ENCODE data around the gene KCNH2. TPM values are rescaled to one million over a fixed set of nuclear protein-coding genes. Genes with fewer than 3 reads are reported as not detected.

KCNH2 gene
- total and polyA plus RNA-seq, 11 donors, result 58.1 to 185 (median 104) TPM

DNA sequence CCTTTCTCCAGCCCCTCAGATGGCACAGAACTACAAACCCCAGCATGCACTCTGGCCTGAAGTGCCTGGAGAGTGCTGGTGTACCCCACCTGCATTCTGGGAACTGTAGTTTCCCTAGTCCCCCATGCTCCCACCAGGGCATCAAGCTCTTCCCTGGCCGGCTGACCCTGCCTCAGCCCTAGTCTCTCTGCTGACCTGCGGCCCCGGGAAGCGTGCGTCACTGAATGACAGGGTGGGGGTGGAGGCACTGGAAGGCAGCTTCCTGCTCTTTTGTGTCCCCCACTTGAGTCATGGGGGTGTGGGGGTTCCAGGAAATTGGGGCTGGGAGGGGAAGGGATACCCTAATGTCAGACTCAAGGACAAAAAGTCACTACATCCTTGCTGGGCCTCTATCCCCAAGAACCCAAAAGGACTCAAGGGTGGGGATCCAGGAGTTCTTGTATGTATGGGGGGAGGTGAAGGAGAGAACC is 14.7 kb upstream of the KCNH2 start:
- intact Hi-C loops (cut with DNase I), result loop anchor here in 1 of 10 donors (5.0 kb wide), 1 partner anchor 206 kb away; no protein-coding TSS in a partner anchor
- Histone ChIP-seq H3K27me3 (no peaks in the 10 kb centered on the region), H3K4me3 (peak overlapping the region in 7 of 12 donors; percentile 31 to 65 (median 58)), H3K36me3 (peaks cover 0 to 6% (median 0%) of the 10 kb centered on the region in 9 donors), H3K27ac (peak overlapping the region; percentile 66 to 92 (median 82)), H3K9me3 (peaks cover 0 to 5% (median 0%) of the 10 kb centered on the region in 12 donors), H3K4me1 (peaks cover 0 to 71% (median 36%) of the 10 kb centered on the region in 12 donors)
- DNase-seq, result peak; percentile 65 to 84 (median 74)
- 31 to 36% (median 32%) methylated on average over 5 of the region's 5 CpGs for WGBS, 4 donors
- peak; percentile 34 to 63 (median 57) for ATAC-seq
- TF ChIP-seq POLR2A (IDR thresholded peaks at IDR 0.05), result no peak
- TF ChIP-seq CTCF (IDR thresholded peaks at IDR 0.05), result no peak

DNA sequence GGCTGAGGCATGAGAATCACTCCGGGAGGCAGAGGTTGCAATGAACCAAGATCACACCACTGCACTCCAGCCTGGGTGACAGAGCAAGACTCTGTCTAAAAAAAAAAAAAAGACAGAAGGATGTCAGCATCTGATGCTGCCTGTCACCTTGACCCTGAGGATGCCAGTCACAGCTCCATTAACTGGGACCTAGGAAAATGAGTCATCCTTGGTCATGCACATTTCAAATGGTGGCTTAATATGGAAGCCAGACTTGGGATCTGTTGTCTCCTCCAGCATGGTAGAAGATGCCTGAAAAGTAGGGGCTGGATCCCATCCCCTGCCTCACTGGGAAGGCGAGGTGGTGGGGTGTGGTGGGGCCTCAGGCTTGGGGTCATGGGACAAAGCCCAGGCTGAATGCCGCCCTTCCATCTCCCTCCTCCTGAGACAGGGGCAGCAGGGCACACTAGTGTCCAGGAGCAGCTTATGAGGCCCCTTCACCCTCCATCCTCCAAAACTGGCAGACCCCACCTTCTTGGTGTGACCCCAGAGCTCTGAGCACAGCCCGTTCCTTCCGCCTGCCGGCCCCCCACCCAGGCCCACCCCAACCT is 14.0 kb upstream of the KCNH2 start:
- H3K4me3 ChIP-seq, result no peak overlapping the region
- ATAC-seq (no peak), DNase-seq (peak in 1 of 5 donors; percentile 37)
- WGBS, 4 donors, result 68 to 86% (median 76%) methylated on average over 6 of the region's 6 CpGs
- H3K27me3 ChIP-seq, result no peaks in the 10 kb centered on the region
- intact Hi-C loops (cut with DNase I), result loop anchor here in 1 of 10 donors (5.0 kb wide), 1 partner anchor 205 kb away; no protein-coding TSS in a partner anchor
- H3K27ac ChIP-seq, result peak overlapping the region in 11 of 12 donors; percentile 66 to 92 (median 82)
- TF ChIP-seq CTCF (IDR thresholded peaks at IDR 0.05) (no peak), POLR2A (IDR thresholded peaks at IDR 0.05) (no peak)
- no peaks in the 10 kb centered on the region for H3K36me3 ChIP-seq
- peaks cover 0 to 68% (median 36%) of the 10 kb centered on the region in 12 donors for H3K4me1 ChIP-seq
- H3K9me3 ChIP-seq, result peaks cover 0 to 5% (median 0%) of the 10 kb centered on the region in 12 donors

DNA sequence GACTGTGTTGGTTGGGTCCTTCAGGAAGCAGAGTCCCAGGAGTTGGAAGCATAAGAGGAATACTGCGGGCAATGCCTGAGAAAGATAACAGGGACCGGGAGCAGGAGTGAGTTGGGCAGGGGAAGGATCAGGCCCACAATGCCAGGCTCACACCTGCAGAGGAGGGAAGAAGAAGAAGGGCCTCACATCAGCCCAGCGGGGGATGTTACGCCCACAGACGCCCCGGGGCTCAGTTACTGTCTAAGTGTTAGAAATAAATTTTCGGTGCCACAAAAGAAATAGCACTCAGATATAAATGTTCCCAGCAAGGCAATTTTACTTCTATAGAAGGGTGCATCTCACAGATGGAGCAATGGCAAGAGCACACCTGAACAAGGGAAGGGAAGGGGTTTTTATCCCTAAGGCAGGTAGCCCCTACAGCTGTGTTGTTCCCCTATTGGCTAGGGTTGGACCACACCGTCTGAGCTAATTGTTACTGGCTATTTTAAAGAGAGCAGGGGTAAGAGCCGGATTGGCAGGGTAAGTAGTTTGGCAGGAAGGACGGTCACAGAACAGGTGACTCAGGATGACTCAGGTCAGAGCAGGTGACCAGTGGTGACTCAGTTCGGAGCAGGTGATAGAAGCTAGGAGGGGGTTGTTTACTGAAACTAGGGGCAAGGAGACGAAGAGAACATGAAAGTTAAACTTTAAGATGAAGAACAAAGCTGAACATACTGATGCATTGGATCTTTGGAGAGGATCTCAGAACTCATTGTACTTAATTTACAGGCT is 12.5 kb upstream of the KCNH2 start, which contains the start of gene NOS3:
TSS of gene NOS3 (plus strand) at position 602 of the 771 bp plus-strand sequence. CDS start 2,787 bp downstream, outside the sequence.
- 91 to 97% (median 97%) methylated on average over 12 of the region's 12 CpGs for WGBS, 4 donors
- DNase-seq (peak in 1 of 5 donors; percentile 32), ATAC-seq (no peak)
- Histone ChIP-seq H3K27me3 (peaks cover 0 to 4% (median 0%) of the 10 kb centered on the region in 9 donors), H3K36me3 (no peaks in the 10 kb centered on the region), H3K4me1 (peaks cover 0 to 69% (median 34%) of the 10 kb centered on the region in 12 donors), H3K9me3 (peaks cover 0 to 5% (median 0%) of the 10 kb centered on the region in 12 donors), H3K27ac (peak within 1 kb of the TSS in 8 of 12 donors; percentile 11 to 93 (median 84)), H3K4me3 (no peak within 1 kb of the TSS)
- no peak for TF ChIP-seq POLR2A (IDR thresholded peaks at IDR 0.05)
- TF ChIP-seq CTCF (IDR thresholded peaks at IDR 0.05), result no peak
- intact Hi-C loops (cut with DNase I), result loop anchor here in 1 of 10 donors (5.0 kb wide), 1 partner anchor 203 kb away; no protein-coding TSS in a partner anchor
